H9 (cell line): ENCODE results near the gene HS6ST3. TPM values are rescaled to one million over a fixed set of nuclear protein-coding genes. Genes with fewer than 3 reads are reported as not detected.

ENCODE experiments used
- DNase-seq: peaks from one replicate; pipeline ENCODE4 v3.0.0-alpha.2; 2017
- H2AFZ ChIP-seq: one replicate; pipeline ENCODE4 v1.6.1; 2013; ENCODE audit warnings: mild to moderate bottlenecking, low read length, control low read depth, moderate library complexity
- H2AK5ac ChIP-seq: 2 replicates; pipeline ENCODE4 v1.6.1; 2013; ENCODE audit warnings: low read length, control low read depth, mixed read lengths; ENCODE audit not compliant: insufficient read length
- H2BK120ac ChIP-seq: one replicate; pipeline ENCODE4 v1.6.1; 2013; ENCODE audit warnings: low read depth, mild to moderate bottlenecking, low read length, control low read depth, inconsistent platforms; ENCODE audit not compliant: poor library complexity, severe bottlenecking
- H2BK12ac ChIP-seq: 2 replicates; pipeline ENCODE4 v1.6.1; 2013; ENCODE audit warnings: low read length, control low read depth, mixed read lengths, low read depth; ENCODE audit not compliant: insufficient read length
- H2BK15ac ChIP-seq: 2 replicates; pipeline ENCODE4 v1.6.1; 2013; ENCODE audit warnings: low read depth, low read length, control low read depth
- H2BK20ac ChIP-seq: one replicate; pipeline ENCODE4 v1.6.1; 2013; ENCODE audit warnings: low read depth, mild to moderate bottlenecking, low read length, control low read depth, inconsistent platforms; ENCODE audit not compliant: poor library complexity, severe bottlenecking
- H2BK5ac ChIP-seq: 2 replicates; pipeline ENCODE4 v1.6.1; 2013; ENCODE audit warnings: low read length, control low read depth, mixed read lengths; ENCODE audit not compliant: insufficient read length
- H3K14ac ChIP-seq: 2 replicates; pipeline ENCODE4 v1.6.1; 2013; ENCODE audit warnings: low read length, control low read depth; ENCODE audit not compliant: insufficient read depth
- H3K18ac ChIP-seq: 2 replicates; pipeline ENCODE4 v1.6.1; 2013; ENCODE audit warnings: low read depth, mild to moderate bottlenecking, mixed read lengths, low read length, control low read depth; ENCODE audit not compliant: insufficient read length
- H3K23ac ChIP-seq: 2 replicates; pipeline ENCODE4 v1.6.1; 2013; ENCODE audit warnings: low read length, control low read depth, mixed read lengths, low read depth; ENCODE audit not compliant: insufficient read length
- H3K23me2 ChIP-seq: 2 replicates; pipeline ENCODE4 v1.6.1; 2013; ENCODE audit warnings: low read depth, mild to moderate bottlenecking, mixed read lengths, low read length, control low read depth; ENCODE audit not compliant: insufficient read length, poor library complexity, severe bottlenecking
- H3K27ac ChIP-seq: 2 replicates; pipeline ENCODE4 v1.5.1; 2013; ENCODE audit warnings: low read length, control low read depth, mixed read lengths, low read depth; ENCODE audit not compliant: insufficient read length
- H3K27me3 ChIP-seq: 2 replicates; pipeline ENCODE4 v1.6.1; 2013; ENCODE audit warnings: low read length, control low read depth, inconsistent platforms; ENCODE audit not compliant: insufficient read depth
- H3K4ac ChIP-seq: 2 replicates; pipeline ENCODE4 v1.6.1; 2013; ENCODE audit warnings: low read depth, mild to moderate bottlenecking, control low read depth, inconsistent platforms, low read length, moderate library complexity
- H3K4me1 ChIP-seq: 2 replicates; pipeline ENCODE4 v1.6.1; 2013; ENCODE audit warnings: low read length, control low read depth, inconsistent platforms; ENCODE audit not compliant: insufficient read depth
- H3K4me2 ChIP-seq: 2 replicates; pipeline ENCODE4 v1.6.1; 2013; ENCODE audit warnings: low read length, control low read depth, mixed read lengths; ENCODE audit not compliant: insufficient read length, insufficient read depth
- H3K56ac ChIP-seq: 2 replicates; pipeline ENCODE4 v1.6.1; 2013; ENCODE audit warnings: low read depth, mild to moderate bottlenecking, mixed read lengths, low read length, control low read depth; ENCODE audit not compliant: insufficient read length
- H3K79me1 ChIP-seq: 2 replicates; pipeline ENCODE4 v1.6.1; 2013; ENCODE audit warnings: low read depth, mild to moderate bottlenecking, moderate library complexity, low read length, control low read depth, inconsistent platforms; ENCODE audit not compliant: insufficient read depth, poor library complexity, severe bottlenecking
- H3K79me2 ChIP-seq: 2 replicates; pipeline ENCODE4 v1.6.1; 2013; ENCODE audit warnings: low read length, control low read depth, inconsistent platforms; ENCODE audit not compliant: insufficient read depth
- H3K9ac ChIP-seq: 2 replicates; pipeline ENCODE4 v1.6.1; 2013; ENCODE audit warnings: low read length, control low read depth, mixed read lengths; ENCODE audit not compliant: insufficient read length; ENCODE audit errors: extremely low read depth
- H3K9me3 ChIP-seq: one replicate; pipeline ENCODE4 v1.6.1; 2013; ENCODE audit warnings: low read depth, low read length, inconsistent platforms; ENCODE audit not compliant: control insufficient read depth
- H3T11ph ChIP-seq: one replicate; pipeline ENCODE4 v1.6.1; 2013; ENCODE audit warnings: mild to moderate bottlenecking, low read length, control low read depth, inconsistent platforms
- H4K20me1 ChIP-seq: one replicate; pipeline ENCODE4 v1.6.1; 2013; ENCODE audit not compliant: control insufficient read depth, insufficient read length, insufficient read depth
- H4K5ac ChIP-seq: 2 replicates; pipeline ENCODE4 v1.6.1; 2013; ENCODE audit warnings: low read depth, mild to moderate bottlenecking, mixed read lengths, low read length, control low read depth; ENCODE audit not compliant: insufficient read length
- H4K8ac ChIP-seq: replicated peaks from 2 replicates; pipeline ENCODE4 v1.6.1; 2013; ENCODE audit warnings: low read length, control low read depth, mixed read lengths, low read depth; ENCODE audit not compliant: insufficient read length
- H4K91ac ChIP-seq: 2 replicates; pipeline ENCODE4 v1.6.1; 2013; ENCODE audit warnings: low read depth, mild to moderate bottlenecking, moderate library complexity, mixed read lengths, low read length, control low read depth; ENCODE audit not compliant: insufficient read length
- H3K27ac Mint-ChIP-seq, 3 experiments: 2 replicates in 2 of 3; 3 replicates in 1 of 3; pipeline ENCODE4 v1.8.0; 2020 to 2021; ENCODE audit warnings: mixed read lengths in 3 of 3, mild to moderate bottlenecking in 1 of 3, moderate library complexity in 1 of 3
- H3K27me3 Mint-ChIP-seq: 2 replicates; pipeline ENCODE4 v1.8.0; 2021; ENCODE audit warnings: low read depth, mild to moderate bottlenecking, moderate library complexity, mixed read lengths
- H3K36me3 Mint-ChIP-seq, 3 experiments: 2 replicates in 2 of 3; 3 replicates in 1 of 3; pipeline ENCODE4 v1.8.0; 2020 to 2021; ENCODE audit warnings: low read depth in 3 of 3, mixed read lengths in 3 of 3; ENCODE audit not compliant: insufficient read depth in 1 of 3
- H3K4me1 Mint-ChIP-seq, 2 experiments: 2 replicates each; pipeline ENCODE4 v1.8.0; 2020; ENCODE audit warnings: mixed read lengths in 2 of 2
- H3K4me3 Mint-ChIP-seq, 2 experiments: 2 replicates in 1 of 2; 3 replicates in 1 of 2; pipeline ENCODE4 v1.8.0; 2020 to 2021; ENCODE audit warnings: mild to moderate bottlenecking in 2 of 2, mixed read lengths in 2 of 2, moderate library complexity in 1 of 2
- H3K9me3 Mint-ChIP-seq, 2 experiments: 2 replicates in 1 of 2; 3 replicates in 1 of 2; pipeline ENCODE4 v1.8.0; 2020; ENCODE audit warnings: mild to moderate bottlenecking in 2 of 2, mixed read lengths in 2 of 2, moderate library complexity in 1 of 2
- CTCF ChIP-seq: fragments of 200-600 bp; sonication (generic); conservative IDR thresholded peaks from 3 replicates; pipeline ENCODE4 v1.8.0; 2021; ENCODE audit warnings: antibody characterized with exemption, mild to moderate bottlenecking
- WGBS: extraction: QIAGEN DNeasy Blood & Tissue Kit; methylation state at CpG from one replicate; pipeline ENCODE4 v1.1.7; 2013; ENCODE audit warnings: missing lambda C conversion rate, low lambda C conversion rate, mixed read lengths; ENCODE audit not compliant: insufficient read length; ENCODE audit errors: extremely low coverage; 5-methylcytosine and 5-hydroxymethylcytosine counted together
- total RNA-seq: library from RNA; stranded (reverse); gene quantifications from 2 replicates; pipeline ENCODE4 v1.2.1, GENCODE V29; 2021

HS6ST3 gene
- total RNA-seq, 1 experiment from 2014 or later: 0.44 TPM

GRCh38 chr13:96428911-96429310 is 339.0 kb downstream of the HS6ST3 start:
- H3K23ac ChIP-seq: no peak overlapping the region
- no peak overlapping the region for H2BK15ac ChIP-seq

More at GRCh38 chr13:96428911-96429310, 339.0 kb downstream of the HS6ST3 start:
- no peak overlapping the region for H3K18ac ChIP-seq
- no peak for DNase-seq
- Mint-ChIP-seq H3K27me3 (no peaks in the 10 kb centered on the region), H3K27ac (no peak overlapping the region), H3K4me1 (no peaks in the 10 kb centered on the region), H3K4me3 (no peak overlapping the region), H3K9me3 (no peaks in the 10 kb centered on the region), H3K36me3 (no peaks in the 10 kb centered on the region)
- H3K27ac ChIP-seq: no peak overlapping the region
- H3K23me2 ChIP-seq: no peaks in the 10 kb centered on the region
- H3K56ac ChIP-seq: no peak overlapping the region
- WGBS: no CpG with 5 or more reads among the region's 5 CpGs
- H3K4ac ChIP-seq: no peak overlapping the region
- no peaks in the 10 kb centered on the region for H4K20me1 ChIP-seq
- H3K27me3 ChIP-seq: no peaks in the 10 kb centered on the region
- H2BK12ac ChIP-seq: no peak overlapping the region
- H4K91ac ChIP-seq: no peak overlapping the region
- H3T11ph ChIP-seq: no peak overlapping the region
- H3K79me1 ChIP-seq: no peaks in the 10 kb centered on the region
- H3K9me3 ChIP-seq: no peaks in the 10 kb centered on the region
- H3K14ac ChIP-seq: no peak overlapping the region
- no peak overlapping the region for H4K8ac ChIP-seq
- H3K79me2 ChIP-seq: no peaks in the 10 kb centered on the region
- no peak overlapping the region for H2BK120ac ChIP-seq
- no peak overlapping the region for H4K5ac ChIP-seq
- H2BK5ac ChIP-seq: no peak overlapping the region
- no peak overlapping the region for H2BK20ac ChIP-seq
- no peak for TF ChIP-seq CTCF
- no peak overlapping the region for H2AK5ac ChIP-seq
- no peaks in the 10 kb centered on the region for H3K4me1 ChIP-seq
- no peak overlapping the region for H3K9ac ChIP-seq
- H2AFZ ChIP-seq: no peak overlapping the region
- no peak overlapping the region for H3K4me2 ChIP-seq
